Hepatocyte (in vitro differentiated cells): ENCODE data around the gene MPZL1.

Experiments used
- CTCF ChIP-seq: fragments of 200-600 bp; sonication (generic); IDR thresholded peaks from 2 replicates; pipeline ENCODE4 v1.5.1; 2016; ENCODE audit warnings: antibody characterized with exemption, mild to moderate bottlenecking; ENCODE audit not compliant: poor library complexity
- EZH2 ChIP-seq: fragments of 200-600 bp; sonication (generic); IDR thresholded peaks from 2 replicates; pipeline ENCODE4 v1.6.1; 2016; ENCODE audit warnings: antibody characterized with exemption, mild to moderate bottlenecking, borderline replicate concordance
- EZH2phosphoT487 ChIP-seq: fragments of 200-600 bp; sonication (generic); IDR thresholded peaks from one replicate; pipeline ENCODE4 v1.6.1; 2018; ENCODE audit warnings: antibody characterized with exemption, mild to moderate bottlenecking, low read depth, moderate library complexity; ENCODE audit not compliant: unreplicated experiment, severe bottlenecking

- TF ChIP-seq CTCF (no peak), EZH2 (no peak), EZH2phosphoT487 (no peak)
These were observed 23.5 kb upstream of the MPZL1 start for GRCh38 chr1:167698313-167698712.
